ENCODE measurements around the gene PSMD3. TPM values are rescaled to one million over a fixed set of nuclear protein-coding genes. Genes with fewer than 3 reads are reported as not detected.

PSMD3 gene
- total and polyA plus RNA-seq, 9 of the 15 experiments (the other 6 are each of a cell fraction or from before 2014, with no cell fraction given) = 2.0 to 251 (median 135) TPM

DNA sequence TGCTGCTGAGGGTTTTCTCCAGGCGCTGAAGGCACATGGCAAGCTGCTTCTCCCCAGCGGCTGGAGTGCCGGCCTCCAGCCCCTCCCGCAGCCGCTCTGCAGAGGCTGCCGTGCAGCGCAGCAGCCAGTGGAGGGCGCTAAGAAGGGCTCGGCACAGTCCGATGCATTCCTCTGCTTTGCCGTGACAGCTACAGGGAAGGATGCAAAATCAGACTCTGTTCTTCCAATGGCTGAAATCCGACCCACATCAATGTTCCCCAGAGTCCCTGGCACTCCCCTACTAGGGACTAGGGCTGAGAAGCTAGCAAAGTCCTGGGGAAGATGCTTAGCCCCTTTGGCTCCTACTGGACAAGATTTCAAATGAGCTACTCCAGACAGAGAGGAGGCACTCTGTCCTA lies 54.6 kb downstream of the PSMD3 start (continued):
- TF ChIP-seq, protein P1, sequence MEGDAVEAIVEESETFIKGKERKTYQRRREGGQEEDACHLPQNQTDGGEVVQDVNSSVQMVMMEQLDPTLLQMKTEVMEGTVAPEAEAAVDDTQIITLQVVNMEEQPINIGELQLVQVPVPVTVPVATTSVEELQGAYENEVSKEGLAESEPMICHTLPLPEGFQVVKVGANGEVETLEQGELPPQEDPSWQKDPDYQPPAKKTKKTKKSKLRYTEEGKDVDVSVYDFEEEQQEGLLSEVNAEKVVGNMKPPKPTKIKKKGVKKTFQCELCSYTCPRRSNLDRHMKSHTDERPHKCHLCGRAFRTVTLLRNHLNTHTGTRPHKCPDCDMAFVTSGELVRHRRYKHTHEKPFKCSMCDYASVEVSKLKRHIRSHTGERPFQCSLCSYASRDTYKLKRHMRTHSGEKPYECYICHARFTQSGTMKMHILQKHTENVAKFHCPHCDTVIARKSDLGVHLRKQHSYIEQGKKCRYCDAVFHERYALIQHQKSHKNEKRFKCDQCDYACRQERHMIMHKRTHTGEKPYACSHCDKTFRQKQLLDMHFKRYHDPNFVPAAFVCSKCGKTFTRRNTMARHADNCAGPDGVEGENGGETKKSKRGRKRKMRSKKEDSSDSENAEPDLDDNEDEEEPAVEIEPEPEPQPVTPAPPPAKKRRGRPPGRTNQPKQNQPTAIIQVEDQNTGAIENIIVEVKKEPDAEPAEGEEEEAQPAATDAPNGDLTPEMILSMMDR (IDR thresholded peaks at IDR 0.05 in 2 of 3, conservative IDR thresholded peaks at IDR 0.05 in 1 of 3; ENCODE audit: insufficient read depth in 2 of 3, low read depth in 1 of 3, low read length in 3 of 3) = peak; percentile 84 to 94 (median 93)
- TF ChIP-seq, protein P2, sequence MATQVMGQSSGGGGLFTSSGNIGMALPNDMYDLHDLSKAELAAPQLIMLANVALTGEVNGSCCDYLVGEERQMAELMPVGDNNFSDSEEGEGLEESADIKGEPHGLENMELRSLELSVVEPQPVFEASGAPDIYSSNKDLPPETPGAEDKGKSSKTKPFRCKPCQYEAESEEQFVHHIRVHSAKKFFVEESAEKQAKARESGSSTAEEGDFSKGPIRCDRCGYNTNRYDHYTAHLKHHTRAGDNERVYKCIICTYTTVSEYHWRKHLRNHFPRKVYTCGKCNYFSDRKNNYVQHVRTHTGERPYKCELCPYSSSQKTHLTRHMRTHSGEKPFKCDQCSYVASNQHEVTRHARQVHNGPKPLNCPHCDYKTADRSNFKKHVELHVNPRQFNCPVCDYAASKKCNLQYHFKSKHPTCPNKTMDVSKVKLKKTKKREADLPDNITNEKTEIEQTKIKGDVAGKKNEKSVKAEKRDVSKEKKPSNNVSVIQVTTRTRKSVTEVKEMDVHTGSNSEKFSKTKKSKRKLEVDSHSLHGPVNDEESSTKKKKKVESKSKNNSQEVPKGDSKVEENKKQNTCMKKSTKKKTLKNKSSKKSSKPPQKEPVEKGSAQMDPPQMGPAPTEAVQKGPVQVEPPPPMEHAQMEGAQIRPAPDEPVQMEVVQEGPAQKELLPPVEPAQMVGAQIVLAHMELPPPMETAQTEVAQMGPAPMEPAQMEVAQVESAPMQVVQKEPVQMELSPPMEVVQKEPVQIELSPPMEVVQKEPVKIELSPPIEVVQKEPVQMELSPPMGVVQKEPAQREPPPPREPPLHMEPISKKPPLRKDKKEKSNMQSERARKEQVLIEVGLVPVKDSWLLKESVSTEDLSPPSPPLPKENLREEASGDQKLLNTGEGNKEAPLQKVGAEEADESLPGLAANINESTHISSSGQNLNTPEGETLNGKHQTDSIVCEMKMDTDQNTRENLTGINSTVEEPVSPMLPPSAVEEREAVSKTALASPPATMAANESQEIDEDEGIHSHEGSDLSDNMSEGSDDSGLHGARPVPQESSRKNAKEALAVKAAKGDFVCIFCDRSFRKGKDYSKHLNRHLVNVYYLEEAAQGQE (IDR thresholded peaks at IDR 0.05; ENCODE audit: borderline replicate concordance) = peak; percentile 66
- TF ChIP-seq, protein P2 (CRISPR knock-in tag; IDR thresholded peaks at IDR 0.05; ENCODE audit: low read depth) = no peak
- TF ChIP-seq KLF16 (IDR thresholded peaks at IDR 0.05) = peak; percentile 7; the same call in 1 of the 2 replicates

Measured in K562 (cell line).